Right lobe of liver (tissue), 4 donors: ENCODE results near the gene USP37.

Source experiments
- POLR2A ChIP-seq: fragments of 450-650 bp; IDR thresholded peaks from one replicate; pipeline ENCODE4 v1.6.1; 2017; ENCODE audit warnings: antibody characterized with exemption, mild to moderate bottlenecking
- TF ChIP-seq, protein P1 (sequence below), 4 donors: fragments of 200-600 bp in 3 of 4; fragments of 450-650 bp in 1 of 4; IDR thresholded peaks; one replicate each; pipeline versions ENCODE4 v1.5.1 to v1.8.0; 2016 to 2022; ENCODE audit warnings: antibody characterized with exemption in 4 of 4, mild to moderate bottlenecking in 2 of 4
- donor health status: DM: no; HTN: no; CAD: no.
- donor health status: DM: no; HTN: no; CAD: no.
- donor health status: DM: no; HTN: yes; CAD: no.

DNA sequence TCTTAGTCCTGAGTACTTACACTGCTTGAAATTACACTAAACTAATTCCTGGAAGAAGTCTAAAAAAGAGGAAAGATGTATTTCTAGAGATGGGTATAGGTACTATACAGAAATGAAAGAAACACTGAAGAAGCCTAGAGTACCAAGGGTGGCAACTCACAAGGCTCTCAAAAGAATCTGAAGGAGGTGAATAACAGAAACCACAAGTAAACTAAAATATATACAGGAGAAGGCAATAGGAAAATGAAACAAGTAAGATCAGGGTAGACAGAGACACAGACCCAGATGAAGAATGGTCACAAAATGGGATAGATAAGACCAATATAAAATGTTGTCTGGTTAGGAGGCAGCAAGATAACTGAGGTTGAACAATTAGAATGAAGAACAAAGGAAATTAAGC is 59.9 kb downstream of the USP37 start:
- TF ChIP-seq, protein P1, sequence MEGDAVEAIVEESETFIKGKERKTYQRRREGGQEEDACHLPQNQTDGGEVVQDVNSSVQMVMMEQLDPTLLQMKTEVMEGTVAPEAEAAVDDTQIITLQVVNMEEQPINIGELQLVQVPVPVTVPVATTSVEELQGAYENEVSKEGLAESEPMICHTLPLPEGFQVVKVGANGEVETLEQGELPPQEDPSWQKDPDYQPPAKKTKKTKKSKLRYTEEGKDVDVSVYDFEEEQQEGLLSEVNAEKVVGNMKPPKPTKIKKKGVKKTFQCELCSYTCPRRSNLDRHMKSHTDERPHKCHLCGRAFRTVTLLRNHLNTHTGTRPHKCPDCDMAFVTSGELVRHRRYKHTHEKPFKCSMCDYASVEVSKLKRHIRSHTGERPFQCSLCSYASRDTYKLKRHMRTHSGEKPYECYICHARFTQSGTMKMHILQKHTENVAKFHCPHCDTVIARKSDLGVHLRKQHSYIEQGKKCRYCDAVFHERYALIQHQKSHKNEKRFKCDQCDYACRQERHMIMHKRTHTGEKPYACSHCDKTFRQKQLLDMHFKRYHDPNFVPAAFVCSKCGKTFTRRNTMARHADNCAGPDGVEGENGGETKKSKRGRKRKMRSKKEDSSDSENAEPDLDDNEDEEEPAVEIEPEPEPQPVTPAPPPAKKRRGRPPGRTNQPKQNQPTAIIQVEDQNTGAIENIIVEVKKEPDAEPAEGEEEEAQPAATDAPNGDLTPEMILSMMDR (IDR thresholded peaks at IDR 0.05): no peak
- no peak for TF ChIP-seq POLR2A
